Activated CD8-positive, alpha-beta memory T cell treated with anti-CD3 and anti-CD28 coated beads, Interleukin-2, amount 50 U/mL, for 4 hours (primary cell): ENCODE measurements around the gene MAPRE3.
"Not testable (repeated sequence)": the region's sequence is repeated elsewhere in the genome, so short reads cannot be mapped to it uniquely, and the experiment has no call there.

Experiments
- DNase-seq: peaks from one replicate; pipeline ENCODE4 v3.0.0-alpha.2; 2020

The MAPRE3 gene

GRCh38 chr2:26970244-26970927 is at the start of gene MAPRE3:
TSS of gene MAPRE3 (plus strand) at chr2:26970637. CDS start at chr2:27022219, 51,582 bp downstream.
- peak; percentile 74 for DNase-seq

GRCh38 chr2:26921323-26921722 is 49.1 kb upstream of the MAPRE3 start:
- no peak for DNase-seq

- peak; percentile 31 for DNase-seq
These were observed 47.8 kb upstream of the MAPRE3 start for GRCh38 chr2:26922405-26923188.

- not testable (repeated sequence) for DNase-seq
These were observed 47.3 kb upstream of the MAPRE3 start for GRCh38 chr2:26923189-26923466.

GRCh38 chr2:26924731-26925099 is 45.7 kb upstream of the MAPRE3 start:
- DNase-seq = no peak

GRCh38 chr2:26925100-26925791 is 45.2 kb upstream of the MAPRE3 start:
- DNase-seq = no peak

GRCh38 chr2:26927221-26927620 is 43.2 kb upstream of the MAPRE3 start:
- DNase-seq = no peak

GRCh38 chr2:26932974-26933373 is 37.5 kb upstream of the MAPRE3 start:
- DNase-seq = no peak

- DNase-seq = no peak
These were observed 36.8 kb upstream of the MAPRE3 start for GRCh38 chr2:26933431-26934334.

- DNase-seq = no peak
These were observed 36.1 kb upstream of the MAPRE3 start for GRCh38 chr2:26934335-26934724.

- no peak for DNase-seq
These were observed 35.5 kb upstream of the MAPRE3 start for GRCh38 chr2:26934985-26935384.

- DNase-seq = no peak
These were observed 33.6 kb upstream of the MAPRE3 start for GRCh38 chr2:26936855-26937254.

- DNase-seq = no peak
These were observed 31.9 kb upstream of the MAPRE3 start for GRCh38 chr2:26938399-26939118.

- no peak for DNase-seq
These were observed 30.4 kb upstream of the MAPRE3 start for GRCh38 chr2:26940001-26940400.

GRCh38 chr2:26941486-26941885 is 29.0 kb upstream of the MAPRE3 start:
- DNase-seq = no peak

- peak; percentile 64 for DNase-seq
These were observed 27.7 kb upstream of the MAPRE3 start for GRCh38 chr2:26942543-26943295.

- DNase-seq = no peak
These were observed 24.3 kb upstream of the MAPRE3 start for GRCh38 chr2:26945991-26946750.

GRCh38 chr2:26946841-26947784 is 23.3 kb upstream of the MAPRE3 start:
- DNase-seq = no peak

- no peak for DNase-seq
These were observed 21.6 kb upstream of the MAPRE3 start for GRCh38 chr2:26948800-26949199.

- no peak for DNase-seq
These were observed 20.2 kb upstream of the MAPRE3 start for GRCh38 chr2:26950246-26950645.
